ENCODE results near the gene UBE3D.

UBE3D gene

GRCh38 chr6:83086751-83087150 lies 21.1 kb upstream of the UBE3D start:
- H3K9ac ChIP-seq = no peak overlapping the region
- no peaks in the 10 kb centered on the region for H3K36me3 ChIP-seq (ENCODE audit: control insufficient read depth, insufficient read depth, low read length)
- TF ChIP-seq, protein P1, sequence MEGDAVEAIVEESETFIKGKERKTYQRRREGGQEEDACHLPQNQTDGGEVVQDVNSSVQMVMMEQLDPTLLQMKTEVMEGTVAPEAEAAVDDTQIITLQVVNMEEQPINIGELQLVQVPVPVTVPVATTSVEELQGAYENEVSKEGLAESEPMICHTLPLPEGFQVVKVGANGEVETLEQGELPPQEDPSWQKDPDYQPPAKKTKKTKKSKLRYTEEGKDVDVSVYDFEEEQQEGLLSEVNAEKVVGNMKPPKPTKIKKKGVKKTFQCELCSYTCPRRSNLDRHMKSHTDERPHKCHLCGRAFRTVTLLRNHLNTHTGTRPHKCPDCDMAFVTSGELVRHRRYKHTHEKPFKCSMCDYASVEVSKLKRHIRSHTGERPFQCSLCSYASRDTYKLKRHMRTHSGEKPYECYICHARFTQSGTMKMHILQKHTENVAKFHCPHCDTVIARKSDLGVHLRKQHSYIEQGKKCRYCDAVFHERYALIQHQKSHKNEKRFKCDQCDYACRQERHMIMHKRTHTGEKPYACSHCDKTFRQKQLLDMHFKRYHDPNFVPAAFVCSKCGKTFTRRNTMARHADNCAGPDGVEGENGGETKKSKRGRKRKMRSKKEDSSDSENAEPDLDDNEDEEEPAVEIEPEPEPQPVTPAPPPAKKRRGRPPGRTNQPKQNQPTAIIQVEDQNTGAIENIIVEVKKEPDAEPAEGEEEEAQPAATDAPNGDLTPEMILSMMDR (IDR thresholded peaks at IDR 0.05) = no peak
- H3K4me2 ChIP-seq (ENCODE audit: low read length) = no peak overlapping the region
- no peak overlapping the region for H3K4me3 ChIP-seq (ENCODE audit: low read depth, low read length)
- H3K9me3 ChIP-seq (ENCODE audit: control insufficient read depth, low read length) = no peaks in the 10 kb centered on the region
- no peaks in the 10 kb centered on the region for H3K27me3 ChIP-seq (ENCODE audit: control insufficient read depth, insufficient read depth, low read length)
- H3K79me2 ChIP-seq = peaks cover 26% of the 10 kb centered on the region
- H3K27ac ChIP-seq = no peak overlapping the region
- no peak overlapping the region for H2AFZ ChIP-seq
- H3K4me1 ChIP-seq = no peaks in the 10 kb centered on the region

GRCh38 chr6:83083476-83083875 lies 17.8 kb upstream of the UBE3D start:
- TF ChIP-seq, protein P1 (IDR thresholded peaks at IDR 0.05) = no peak
- Histone ChIP-seq H3K4me2 (ENCODE audit: low read length) (no peak overlapping the region), H3K4me1 (no peaks in the 10 kb centered on the region), H3K36me3 (ENCODE audit: control insufficient read depth, insufficient read depth, low read length) (no peaks in the 10 kb centered on the region), H3K79me2 (peaks cover 47% of the 10 kb centered on the region), H3K4me3 (ENCODE audit: low read depth, low read length) (no peak overlapping the region), H3K27me3 (ENCODE audit: control insufficient read depth, insufficient read depth, low read length) (no peaks in the 10 kb centered on the region), H3K9me3 (ENCODE audit: control insufficient read depth, low read length) (no peaks in the 10 kb centered on the region), H3K9ac (no peak overlapping the region), H2AFZ (no peak overlapping the region), H3K27ac (no peak overlapping the region)

DNA sequence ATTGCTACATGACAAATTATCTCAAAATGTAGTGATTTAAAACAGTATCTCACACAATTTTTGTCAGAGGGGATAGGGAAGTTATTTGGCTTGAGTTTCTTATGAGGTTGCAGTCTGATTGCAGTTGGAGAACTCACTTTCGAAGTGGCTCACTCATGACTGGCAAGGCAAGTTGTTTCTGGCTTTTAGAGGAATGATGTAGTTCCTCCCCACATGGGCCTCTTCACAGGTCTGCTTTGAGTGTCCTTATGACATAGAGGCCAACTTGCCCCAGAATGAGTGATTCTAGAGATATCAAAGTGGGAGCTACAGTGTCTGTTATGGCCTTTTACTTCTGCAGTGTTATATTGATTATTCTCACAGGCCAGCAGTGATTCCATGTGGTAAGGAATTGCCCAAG lies 8.0 kb upstream of the UBE3D start:
- TF ChIP-seq, protein P1 (IDR thresholded peaks at IDR 0.05) = no peak
- peaks cover 4% of the 10 kb centered on the region for H3K4me1 ChIP-seq
- H3K9me3 ChIP-seq (ENCODE audit: control insufficient read depth, low read length) = no peaks in the 10 kb centered on the region
- no peak overlapping the region for H2AFZ ChIP-seq
- H3K9ac ChIP-seq = no peak overlapping the region
- H3K79me2 ChIP-seq = peaks cover 59% of the 10 kb centered on the region
- H3K4me2 ChIP-seq (ENCODE audit: low read length) = no peak overlapping the region
- H3K27me3 ChIP-seq (ENCODE audit: control insufficient read depth, insufficient read depth, low read length) = no peaks in the 10 kb centered on the region
- H3K27ac ChIP-seq = no peak overlapping the region
- no peaks in the 10 kb centered on the region for H3K36me3 ChIP-seq (ENCODE audit: control insufficient read depth, insufficient read depth, low read length)
- H3K4me3 ChIP-seq (ENCODE audit: low read depth, low read length) = no peak overlapping the region

GRCh38 chr6:83072726-83073125 lies 7.1 kb upstream of the UBE3D start:
- H3K36me3 ChIP-seq (ENCODE audit: control insufficient read depth, insufficient read depth, low read length) = no peaks in the 10 kb centered on the region
- H3K4me1 ChIP-seq = peaks cover 5% of the 10 kb centered on the region
- no peak overlapping the region for H2AFZ ChIP-seq
- H3K9me3 ChIP-seq (ENCODE audit: control insufficient read depth, low read length) = no peaks in the 10 kb centered on the region
- peaks cover 54% of the 10 kb centered on the region for H3K79me2 ChIP-seq
- no peak overlapping the region for H3K4me2 ChIP-seq (ENCODE audit: low read length)
- TF ChIP-seq, protein P1 (IDR thresholded peaks at IDR 0.05) = no peak
- no peak overlapping the region for H3K27ac ChIP-seq
- H3K27me3 ChIP-seq (ENCODE audit: control insufficient read depth, insufficient read depth, low read length) = no peaks in the 10 kb centered on the region
- no peak overlapping the region for H3K9ac ChIP-seq
- no peak overlapping the region for H3K4me3 ChIP-seq (ENCODE audit: low read depth, low read length)

- Histone ChIP-seq H3K27ac (no peak overlapping the region), H3K36me3 (ENCODE audit: control insufficient read depth, insufficient read depth, low read length) (no peaks in the 10 kb centered on the region), H3K4me1 (peaks cover 5% of the 10 kb centered on the region), H2AFZ (no peak overlapping the region), H3K9me3 (ENCODE audit: control insufficient read depth, low read length) (no peaks in the 10 kb centered on the region), H3K27me3 (ENCODE audit: control insufficient read depth, insufficient read depth, low read length) (no peaks in the 10 kb centered on the region), H3K79me2 (peaks cover 49% of the 10 kb centered on the region), H3K9ac (no peak overlapping the region), H3K4me3 (ENCODE audit: low read depth, low read length) (no peak overlapping the region), H3K4me2 (ENCODE audit: low read length) (no peak overlapping the region)
- TF ChIP-seq, protein P1 (IDR thresholded peaks at IDR 0.05) = no peak
These were observed 6.1 kb upstream of the UBE3D start for GRCh38 chr6:83071707-83072106.
